Activated CD8-positive, alpha-beta T cell treated with anti-CD3 and anti-CD28 coated beads for 36 hours (primary cell): Measurements from ENCODE around the gene CAMTA1. TPM values are rescaled to one million over a fixed set of nuclear protein-coding genes. Genes with fewer than 3 reads are reported as not detected.
A peak's percentile ranks its signal among the peaks of the same experiment; 100 is the strongest.

ENCODE experiments used
- ATAC-seq: fragments of 200-7000 bp; cut with Tn5 transposase; one replicate; pipeline ENCODE4 v1.10.0; 2021; ENCODE audit warnings: mild to moderate bottlenecking, moderate library complexity
- CTCF ChIA-PET: fragments of 350-600 bp; sonication (Branson Sonifier 250); formaldehyde crosslinking; loops from one replicate; lab custom pipeline; 2021; ENCODE audit warnings: antibody characterized with exemption; lab: Charles Lee
- POLR2A ChIA-PET: fragments of 350-600 bp; sonication (Branson Sonifier 250); formaldehyde crosslinking; loops from one replicate; lab custom pipeline; 2021; ENCODE audit warnings: antibody characterized with exemption; lab: Charles Lee
- DNase-seq: peaks from one replicate; pipeline ENCODE4 v3.0.0-alpha.2; 2020
- H3K27ac Mint-ChIP-seq: one replicate; pipeline ENCODE4 v1.8.0; 2021; ENCODE audit warnings: mild to moderate bottlenecking, mixed read lengths
- H3K27me3 Mint-ChIP-seq: one replicate; pipeline ENCODE4 v1.8.0; 2021; ENCODE audit warnings: mixed read lengths
- H3K36me3 Mint-ChIP-seq: one replicate; pipeline ENCODE4 v1.8.0; 2021; ENCODE audit warnings: low read depth, mixed read lengths
- H3K4me1 Mint-ChIP-seq: one replicate; pipeline ENCODE4 v1.8.0; 2021; ENCODE audit warnings: low read depth, mixed read lengths
- H3K4me3 Mint-ChIP-seq: one replicate; pipeline ENCODE4 v1.8.0; 2021; ENCODE audit warnings: mild to moderate bottlenecking, moderate library complexity, mixed read lengths
- H3K9me3 Mint-ChIP-seq: one replicate; pipeline ENCODE4 v1.8.0; 2021; ENCODE audit warnings: mixed read lengths
- CTCF ChIP-seq: fragments of 200-600 bp; IDR thresholded peaks from one replicate; pipeline ENCODE4 v1.8.0; 2022; ENCODE audit warnings: antibody characterized with exemption, mild to moderate bottlenecking
- intact Hi-C: fragments of 100-400 bp; cut with micrococcal nuclease; formaldehyde crosslinking; loops from one replicate; pipeline ENCODE4 v1.10.0; 2022
- total RNA-seq, 2 experiments: library from RNA; stranded (reverse); gene quantifications; one replicate each; pipeline ENCODE4 v1.2.3, GENCODE V29; 2021

Gene CAMTA1
- total RNA-seq, 2 experiments from 2014 or later = 67.7 to 70.9 TPM

- H3K4me3 Mint-ChIP-seq = no peak overlapping the region
- DNase-seq (no peak), ATAC-seq (peak; percentile 66)
- TF ChIP-seq CTCF = peak; percentile 75
- CTCF ChIA-PET = interaction anchor here (0.6 to 2.6 kb wide), 27 partner anchors 10 to 506 kb away, joined by 3 to 13 read pairs (median 3); no protein-coding TSS in a partner anchor
- no peaks in the 10 kb centered on the region for H3K4me1 Mint-ChIP-seq
- POLR2A ChIA-PET = no interaction called here
- no peak overlapping the region for H3K27ac Mint-ChIP-seq
- peaks cover 18% of the 10 kb centered on the region for H3K36me3 Mint-ChIP-seq
- peaks cover 6% of the 10 kb centered on the region for H3K9me3 Mint-ChIP-seq
- intact Hi-C loops = no loop called here
- no peaks in the 10 kb centered on the region for H3K27me3 Mint-ChIP-seq
Observed at GRCh38 chr1:7808253-7808844, 1023.1 kb downstream of the CAMTA1 start.

- H3K27ac Mint-ChIP-seq = no peak overlapping the region
- ChIA-PET CTCF (interaction anchor here (0.8 kb wide), 1 partner anchor 9 kb away, joined by 3 read pairs; no protein-coding TSS in a partner anchor), POLR2A (no interaction called here)
- peaks cover 14% of the 10 kb centered on the region for H3K9me3 Mint-ChIP-seq
- peaks cover 27% of the 10 kb centered on the region for H3K36me3 Mint-ChIP-seq
- H3K27me3 Mint-ChIP-seq = no peaks in the 10 kb centered on the region
- no peak overlapping the region for H3K4me3 Mint-ChIP-seq
- ATAC-seq (no peak), DNase-seq (no peak)
- no peaks in the 10 kb centered on the region for H3K4me1 Mint-ChIP-seq
- intact Hi-C loops = loop anchor here (10.0 kb wide), 1 partner anchor 85 kb away; no protein-coding TSS in a partner anchor
- TF ChIP-seq CTCF = no peak
Observed at GRCh38 chr1:7809742-7810141, 1024.5 kb downstream of the CAMTA1 start.

GRCh38 chr1:7810395-7810794 is 1025.1 kb downstream of the CAMTA1 start:
- no peak for TF ChIP-seq CTCF
- Mint-ChIP-seq H3K4me3 (no peak overlapping the region), H3K27me3 (no peaks in the 10 kb centered on the region), H3K4me1 (no peaks in the 10 kb centered on the region), H3K27ac (no peak overlapping the region), H3K36me3 (peaks cover 27% of the 10 kb centered on the region), H3K9me3 (peaks cover 14% of the 10 kb centered on the region)
- DNase-seq (peak; percentile 49), ATAC-seq (peak; percentile 55)
- intact Hi-C loops = loop anchor here (10.0 kb wide), 1 partner anchor 84 kb away; no protein-coding TSS in a partner anchor
- ChIA-PET CTCF (interaction anchor here (0.7 to 1.0 kb wide), 3 partner anchors 8 to 93 kb away, joined by 3 read pairs; no protein-coding TSS in a partner anchor), POLR2A (no interaction called here)

DNA sequence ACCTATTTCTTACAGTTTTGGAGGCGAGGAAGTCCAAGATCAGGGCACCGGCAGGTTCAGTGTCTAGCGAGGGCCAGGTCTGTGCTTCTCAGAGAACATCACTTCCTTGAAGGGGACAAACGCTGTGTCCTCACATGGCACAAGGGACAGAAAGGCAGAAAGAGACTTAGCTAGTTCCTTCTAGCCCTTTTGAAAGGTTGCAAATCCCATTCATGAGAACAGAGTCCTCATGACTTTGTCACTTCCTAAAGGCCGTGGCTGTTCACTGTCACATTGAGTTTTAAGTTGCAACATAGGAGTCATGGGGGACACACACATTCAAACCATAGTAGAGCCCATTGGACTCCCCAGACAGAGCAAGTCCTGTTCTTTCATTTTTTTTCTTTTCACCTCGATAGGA is 1026.2 kb downstream of the CAMTA1 start:
- DNase-seq = no peak
- no peaks in the 10 kb centered on the region for H3K27me3 Mint-ChIP-seq
- H3K36me3 Mint-ChIP-seq = peaks cover 27% of the 10 kb centered on the region
- CTCF ChIA-PET = interaction anchor here (0.6 to 1.2 kb wide), 4 partner anchors 58 to 164 kb away, joined by 3 read pairs; no protein-coding TSS in a partner anchor
- intact Hi-C loops = loop anchor here (10.0 kb wide), 1 partner anchor 83 kb away; no protein-coding TSS in a partner anchor
- no peak overlapping the region for H3K4me3 Mint-ChIP-seq
- H3K4me1 Mint-ChIP-seq = no peaks in the 10 kb centered on the region
- POLR2A ChIA-PET = interaction anchor here (0.6 kb wide), 1 partner anchor 927 kb away, joined by 3 read pairs; no protein-coding TSS in a partner anchor
- no peak overlapping the region for H3K27ac Mint-ChIP-seq
- no peak for ATAC-seq
- TF ChIP-seq CTCF = no peak
- H3K9me3 Mint-ChIP-seq = peaks cover 14% of the 10 kb centered on the region
